SJCRH30 (cell line): ENCODE data around the gene RHOBTB1. TPM values are rescaled to one million over a fixed set of nuclear protein-coding genes. Genes with fewer than 3 reads are reported as not detected.
"Not testable (repeated sequence)": the region's sequence is repeated elsewhere in the genome, so short reads cannot be mapped to it uniquely, and the experiment has no call there.

Experiments used
- DNase-seq, 2 experiments: peaks; one replicate each; pipeline ENCODE4 v3.0.0-alpha.2; 2015 to 2020
- H3K27ac ChIP-seq: fragments of 250-450 bp; sonication (Bioruptor Pico); 2 replicates; pipeline ENCODE4 v1.5.1; 2020; ENCODE audit warnings: mild to moderate bottlenecking, moderate library complexity
- H3K27me3 ChIP-seq: fragments of 250-450 bp; sonication (Bioruptor Pico); 2 replicates; pipeline ENCODE4 v1.5.1; 2020; ENCODE audit warnings: mild to moderate bottlenecking, moderate library complexity
- H3K36me3 ChIP-seq: fragments of 250-450 bp; sonication (Bioruptor Pico); 2 replicates; pipeline ENCODE4 v1.5.1; 2020; ENCODE audit warnings: mild to moderate bottlenecking, moderate library complexity
- H3K4me1 ChIP-seq: fragments of 250-450 bp; sonication (Bioruptor Pico); 2 replicates; pipeline ENCODE4 v1.5.1; 2020; ENCODE audit warnings: mild to moderate bottlenecking, moderate library complexity
- H3K4me3 ChIP-seq: fragments of 250-450 bp; sonication (Bioruptor Pico); 2 replicates; pipeline ENCODE4 v1.5.1; 2020; ENCODE audit warnings: mild to moderate bottlenecking, moderate library complexity
- H3K9me3 ChIP-seq: fragments of 250-450 bp; sonication (Bioruptor Pico); replicated peaks from 2 replicates; pipeline ENCODE4 v1.5.1; 2020; ENCODE audit warnings: mild to moderate bottlenecking, moderate library complexity
- total RNA-seq: library from RNA; depleted of rRNA; stranded (reverse); fragments of >200 nt; shearing (Covaris generic); gene quantifications from 2 replicates; pipeline ENCODE4 v1.2.3, GENCODE V29; 2014

Gene RHOBTB1
- total RNA-seq, 1 experiment from 2014 or later, result 23.6 TPM

- no peaks in the 10 kb centered on the region for H3K27me3 ChIP-seq
- H3K27ac ChIP-seq, result no peak overlapping the region
- no peak overlapping the region for H3K4me3 ChIP-seq
- peaks cover 9% of the 10 kb centered on the region for H3K4me1 ChIP-seq
- no peaks in the 10 kb centered on the region for H3K9me3 ChIP-seq
- no peak for DNase-seq
- no peaks in the 10 kb centered on the region for H3K36me3 ChIP-seq
Observed at GRCh38 chr10:60974463-60975149, 30.6 kb upstream of the RHOBTB1 start.

GRCh38 chr10:60973086-60973485 lies 29.1 kb upstream of the RHOBTB1 start:
- Histone ChIP-seq H3K36me3 (no peaks in the 10 kb centered on the region), H3K9me3 (no peaks in the 10 kb centered on the region), H3K27ac (no peak overlapping the region), H3K4me1 (no peaks in the 10 kb centered on the region), H3K4me3 (no peak overlapping the region), H3K27me3 (no peaks in the 10 kb centered on the region)
- no peak for DNase-seq

GRCh38 chr10:60972181-60972580 lies 28.2 kb upstream of the RHOBTB1 start:
- not testable (repeated sequence) for H3K4me1 ChIP-seq, H3K4me3 ChIP-seq, H3K27me3 ChIP-seq, H3K36me3 ChIP-seq, DNase-seq, H3K9me3 ChIP-seq, H3K27ac ChIP-seq

GRCh38 chr10:60970526-60970925 lies 26.5 kb upstream of the RHOBTB1 start:
- peaks cover 2% of the 10 kb centered on the region for H3K4me1 ChIP-seq
- no peak for DNase-seq
- H3K27ac ChIP-seq, result no peak overlapping the region
- no peak overlapping the region for H3K4me3 ChIP-seq
- no peaks in the 10 kb centered on the region for H3K36me3 ChIP-seq
- no peaks in the 10 kb centered on the region for H3K27me3 ChIP-seq
- H3K9me3 ChIP-seq, result no peaks in the 10 kb centered on the region

- Histone ChIP-seq H3K4me1 (peaks cover 17% of the 10 kb centered on the region), H3K4me3 (no peak overlapping the region), H3K27me3 (no peaks in the 10 kb centered on the region), H3K27ac (no peak overlapping the region), H3K36me3 (no peaks in the 10 kb centered on the region), H3K9me3 (no peaks in the 10 kb centered on the region)
- DNase-seq, result no peak
Observed at GRCh38 chr10:60968504-60968903, 24.5 kb upstream of the RHOBTB1 start.

GRCh38 chr10:60967854-60968484 lies 24.0 kb upstream of the RHOBTB1 start:
- Histone ChIP-seq H3K27me3 (no peaks in the 10 kb centered on the region), H3K36me3 (no peaks in the 10 kb centered on the region), H3K4me3 (no peak overlapping the region), H3K27ac (no peak overlapping the region), H3K9me3 (no peaks in the 10 kb centered on the region), H3K4me1 (peaks cover 22% of the 10 kb centered on the region)
- DNase-seq, result no peak

- Histone ChIP-seq H3K36me3 (no peaks in the 10 kb centered on the region), H3K27me3 (no peaks in the 10 kb centered on the region), H3K4me3 (no peak overlapping the region), H3K9me3 (no peaks in the 10 kb centered on the region), H3K27ac (no peak overlapping the region), H3K4me1 (peaks cover 28% of the 10 kb centered on the region)
- no peak for DNase-seq
Observed at GRCh38 chr10:60967260-60967659, 23.3 kb upstream of the RHOBTB1 start.

- DNase-seq, result no peak
- no peaks in the 10 kb centered on the region for H3K36me3 ChIP-seq
- peaks cover 28% of the 10 kb centered on the region for H3K4me1 ChIP-seq
- no peak overlapping the region for H3K4me3 ChIP-seq
- peak overlapping the region; percentile 100 for H3K27ac ChIP-seq
- H3K27me3 ChIP-seq, result no peaks in the 10 kb centered on the region
- H3K9me3 ChIP-seq, result no peaks in the 10 kb centered on the region
Observed at GRCh38 chr10:60965696-60966095, 21.7 kb upstream of the RHOBTB1 start.

- Histone ChIP-seq H3K36me3 (no peaks in the 10 kb centered on the region), H3K27me3 (no peaks in the 10 kb centered on the region), H3K9me3 (no peaks in the 10 kb centered on the region), H3K4me1 (peaks cover 28% of the 10 kb centered on the region), H3K4me3 (peak overlapping the region; percentile 19), H3K27ac (peak overlapping the region; percentile 100)
- peak; percentile 82 to 94 for DNase-seq
Observed at GRCh38 chr10:60964257-60965235, 20.6 kb upstream of the RHOBTB1 start.

- peak in 1 of 2 experiments; percentile 51 for DNase-seq
- Histone ChIP-seq H3K27me3 (no peaks in the 10 kb centered on the region), H3K4me3 (peak overlapping the region; percentile 9; the same call in 1 of the 2 replicates), H3K9me3 (no peaks in the 10 kb centered on the region), H3K4me1 (peaks cover 28% of the 10 kb centered on the region), H3K27ac (peak overlapping the region; percentile 100), H3K36me3 (no peaks in the 10 kb centered on the region)
Observed at GRCh38 chr10:60963441-60964256, 19.7 kb upstream of the RHOBTB1 start.

GRCh38 chr10:60962946-60963345 lies 19.0 kb upstream of the RHOBTB1 start:
- DNase-seq, result peak; percentile 6 to 32
- no peaks in the 10 kb centered on the region for H3K36me3 ChIP-seq
- H3K4me3 ChIP-seq, result no peak overlapping the region
- H3K27ac ChIP-seq, result peak overlapping the region; percentile 100
- no peaks in the 10 kb centered on the region for H3K9me3 ChIP-seq
- no peaks in the 10 kb centered on the region for H3K27me3 ChIP-seq
- H3K4me1 ChIP-seq, result peaks cover 28% of the 10 kb centered on the region

- Histone ChIP-seq H3K27ac (no peak overlapping the region), H3K9me3 (no peaks in the 10 kb centered on the region), H3K27me3 (no peaks in the 10 kb centered on the region), H3K4me3 (no peak overlapping the region), H3K36me3 (no peaks in the 10 kb centered on the region), H3K4me1 (peaks cover 28% of the 10 kb centered on the region)
- DNase-seq, result no peak
Observed at GRCh38 chr10:60960913-60961312, 16.9 kb upstream of the RHOBTB1 start.

- DNase-seq, result no peak
- Histone ChIP-seq H3K27ac (no peak overlapping the region), H3K4me1 (peaks cover 21% of the 10 kb centered on the region), H3K27me3 (no peaks in the 10 kb centered on the region), H3K36me3 (no peaks in the 10 kb centered on the region), H3K9me3 (no peaks in the 10 kb centered on the region), H3K4me3 (no peak overlapping the region)
Observed at GRCh38 chr10:60960031-60960430, 16.0 kb upstream of the RHOBTB1 start.

GRCh38 chr10:60958892-60959601 lies 15.1 kb upstream of the RHOBTB1 start:
- peaks cover 17% of the 10 kb centered on the region for H3K4me1 ChIP-seq
- H3K36me3 ChIP-seq, result no peaks in the 10 kb centered on the region
- DNase-seq, result no peak
- no peak overlapping the region for H3K27ac ChIP-seq
- no peaks in the 10 kb centered on the region for H3K27me3 ChIP-seq
- H3K4me3 ChIP-seq, result no peak overlapping the region
- H3K9me3 ChIP-seq, result no peaks in the 10 kb centered on the region
